ENCODE data around the gene PLD1.
"Not testable (repeated sequence)": the region's sequence is repeated elsewhere in the genome, so short reads cannot be mapped to it uniquely, and the experiment has no call there.

The PLD1 gene

GRCh38 chr3:171809861-171810628, at the start of gene PLD1:
Gene PLD1 (minus strand): TSS chr3:171810483. CDS start chr3:171738051, 72,432 bp downstream.
- DNase-seq: peak; percentile 53

- not testable (repeated sequence) for DNase-seq
These were observed 48.5 kb upstream of the PLD1 start for GRCh38 chr3:171858770-171859169.

DNA sequence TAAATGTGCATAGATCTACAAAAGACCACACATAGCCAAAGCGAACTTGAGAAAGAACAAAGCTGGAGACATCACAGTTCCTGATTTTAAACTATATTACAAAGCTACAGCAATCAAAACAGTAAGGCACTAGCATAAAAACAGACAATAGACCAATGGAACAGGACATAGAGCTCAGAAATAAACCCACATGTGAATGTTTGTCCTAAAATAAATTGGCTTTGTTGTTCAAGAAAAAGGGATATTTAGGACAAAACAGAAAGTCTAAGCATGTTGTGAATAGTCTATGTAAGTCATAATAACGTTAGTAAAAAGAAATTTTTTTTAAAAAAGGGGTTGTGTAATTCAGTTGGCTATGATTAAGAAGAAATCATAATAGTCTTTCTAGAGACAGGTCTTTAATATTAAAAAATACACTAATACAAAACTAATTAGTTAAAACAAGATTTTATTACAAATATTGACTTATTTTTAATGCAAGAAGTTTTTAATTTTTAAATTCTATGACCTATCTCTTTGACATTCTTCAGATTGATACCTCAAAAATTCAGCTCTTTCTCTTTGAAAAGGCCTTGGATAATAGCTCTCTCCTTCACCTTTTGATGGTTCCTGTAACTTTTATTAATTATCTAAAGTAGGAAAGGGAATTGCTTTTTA, 44.5 kb upstream of the PLD1 start:
- no peak for DNase-seq

- DNase-seq: no peak
These were observed 41.4 kb upstream of the PLD1 start for GRCh38 chr3:171851660-171852058.

- DNase-seq: no peak
These were observed 40.8 kb upstream of the PLD1 start for GRCh38 chr3:171850960-171851659.

DNA sequence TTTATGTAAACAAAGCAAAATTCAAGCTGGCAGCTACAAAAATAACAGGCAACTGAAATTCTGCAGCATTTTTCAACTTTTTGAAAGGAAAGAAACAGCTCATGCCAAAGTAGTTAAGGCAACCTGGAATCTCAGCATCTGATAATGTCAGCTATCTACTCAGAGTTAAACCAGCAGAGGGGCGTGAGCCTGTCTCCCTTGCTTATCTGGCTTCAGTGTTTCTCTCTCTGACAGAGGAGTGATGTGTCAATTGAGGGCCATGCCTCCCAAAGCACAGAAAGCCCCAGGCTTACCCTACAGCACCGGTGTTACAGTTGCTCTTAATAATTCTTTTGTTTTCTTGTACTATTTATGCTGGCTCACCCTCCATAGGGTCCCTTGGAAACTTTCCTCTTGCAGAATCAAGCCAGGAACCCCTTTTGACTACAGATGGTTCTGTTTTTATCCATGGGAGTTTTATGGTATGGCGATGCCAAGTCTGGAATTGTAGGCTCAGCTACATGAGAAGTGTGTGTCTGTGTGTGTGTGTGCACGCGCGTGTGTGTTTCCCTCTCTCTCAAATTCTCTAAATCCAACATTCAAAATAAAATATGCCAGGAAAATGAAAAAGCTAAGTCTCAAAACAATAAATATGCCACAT, 40.2 kb upstream of the PLD1 start:
- no peak for DNase-seq

- no peak for DNase-seq
These were observed 39.5 kb upstream of the PLD1 start for GRCh38 chr3:171849617-171850319.

GRCh38 chr3:171847595-171848259, 37.4 kb upstream of the PLD1 start:
- DNase-seq: no peak

GRCh38 chr3:171847133-171847532, 36.9 kb upstream of the PLD1 start:
- no peak for DNase-seq

- DNase-seq: no peak
These were observed 36.3 kb upstream of the PLD1 start for GRCh38 chr3:171846597-171846996.

DNA sequence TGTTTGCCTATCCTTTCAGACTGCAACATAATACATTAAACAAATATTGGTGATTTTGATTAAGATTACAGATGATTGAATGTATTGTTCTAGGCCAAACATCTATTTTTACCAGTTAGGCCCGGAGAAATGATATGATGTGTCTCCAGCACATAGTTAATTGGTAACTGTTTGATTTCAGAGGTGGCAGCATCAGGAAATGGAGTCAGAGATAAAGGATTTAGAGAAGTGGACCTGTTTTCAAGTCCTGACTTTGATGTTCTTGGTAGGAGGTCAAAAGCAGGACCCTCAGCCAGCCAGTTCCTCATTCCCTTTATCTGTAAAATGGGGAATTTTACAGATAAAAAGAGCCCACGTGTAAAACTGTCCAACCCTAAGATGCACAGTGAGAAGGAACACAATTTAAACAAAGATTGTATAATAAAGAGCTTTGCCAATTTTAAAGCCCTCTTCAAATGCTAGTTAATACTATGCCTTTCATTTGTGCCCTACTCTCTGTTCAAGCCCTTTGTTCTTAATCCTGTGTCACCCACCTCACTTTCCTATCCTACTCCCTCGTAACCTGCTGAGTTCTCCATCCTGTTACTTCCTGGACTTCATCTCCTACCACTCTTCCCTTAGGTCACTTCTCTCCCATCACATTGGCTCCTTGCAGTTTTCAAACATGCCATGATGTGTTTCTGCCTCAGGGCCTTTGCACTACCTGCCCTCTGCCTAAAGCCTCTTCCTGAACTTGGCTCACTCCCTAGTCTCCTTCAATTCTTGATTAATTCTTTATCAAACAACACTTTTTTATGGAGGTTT, 35.4 kb upstream of the PLD1 start:
- no peak for DNase-seq

DNA sequence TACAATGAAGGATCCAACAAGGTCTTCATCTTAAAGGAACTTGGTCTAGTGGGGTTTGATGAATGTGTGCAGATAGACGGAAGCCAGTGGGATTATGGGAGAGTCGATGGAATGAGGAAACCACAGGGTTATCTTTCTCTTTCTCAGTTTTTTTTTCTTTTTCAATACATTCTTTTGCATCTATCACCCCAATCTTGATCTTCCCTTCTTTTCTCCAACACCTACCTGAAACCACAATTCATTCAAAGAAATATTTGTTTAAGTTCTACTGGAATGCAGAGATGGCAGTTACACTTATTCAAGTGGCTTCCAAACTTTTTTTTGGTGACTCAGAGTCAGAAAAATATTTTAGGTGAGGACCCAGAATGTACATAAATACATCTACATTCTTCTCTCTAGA, 34.6 kb upstream of the PLD1 start:
- no peak for DNase-seq

- DNase-seq: no peak
These were observed 32.7 kb upstream of the PLD1 start, which contains the start of gene TMEM212 for GRCh38 chr3:171842864-171843518. Gene TMEM212 (plus strand): TSS chr3:171843349. CDS start chr3:171843384, 35 bp downstream.

DNA sequence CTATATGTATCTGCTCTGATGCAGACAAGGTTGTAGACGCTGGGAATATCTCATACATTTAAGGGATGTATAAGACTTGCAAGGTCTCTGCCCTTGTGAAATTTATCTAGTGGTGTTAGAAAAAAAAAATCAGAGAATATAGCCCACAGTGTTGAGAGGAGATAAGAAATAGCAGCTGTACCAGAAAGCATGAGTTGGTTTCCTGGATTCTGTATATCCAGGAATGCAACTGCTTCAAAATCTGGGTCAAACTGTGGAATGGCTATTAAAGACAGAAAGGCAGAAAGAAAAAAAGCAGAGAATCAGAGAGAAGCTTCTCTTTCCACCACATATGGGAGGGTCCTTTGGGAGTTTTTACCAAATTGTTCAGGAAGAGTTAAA, 31.3 kb upstream of the PLD1 start:
- no peak for DNase-seq

DNA sequence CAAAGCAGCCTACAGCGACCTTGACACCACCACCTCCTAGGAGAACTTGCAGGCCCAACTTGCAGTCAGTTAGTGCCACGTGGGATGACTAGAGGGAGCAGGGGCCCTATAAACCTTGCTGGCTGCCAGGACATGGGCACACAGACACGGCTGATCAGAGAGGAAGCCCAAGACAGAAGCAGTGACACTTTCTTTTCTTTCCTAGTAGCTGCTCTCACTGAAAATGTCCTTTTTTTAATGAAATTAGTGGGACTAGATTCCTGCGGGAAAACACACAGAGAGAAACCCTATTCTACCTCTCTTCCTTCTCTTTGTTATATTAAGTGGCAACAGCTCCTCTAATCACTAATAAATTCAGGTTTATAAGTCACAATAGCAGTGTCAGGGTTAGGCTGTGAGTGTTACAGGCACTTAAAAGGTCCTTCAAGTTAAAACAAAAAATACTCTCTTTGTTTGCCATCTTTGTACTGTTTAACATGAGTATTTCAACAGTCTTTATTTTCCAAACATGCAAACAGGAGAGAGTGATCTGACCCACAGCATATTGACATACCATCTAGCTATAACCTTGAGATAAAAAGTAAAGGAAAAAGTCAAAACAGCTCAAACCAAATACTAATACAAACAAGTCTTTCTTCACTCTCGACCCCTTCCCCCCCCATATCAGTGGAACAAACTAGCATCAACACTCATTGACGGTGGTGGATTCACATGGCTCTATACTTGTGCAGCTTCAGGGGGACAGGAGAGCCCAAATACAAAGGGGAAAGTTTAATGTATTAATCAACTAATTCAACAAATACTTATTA, 30.7 kb upstream of the PLD1 start:
- DNase-seq: no peak

GRCh38 chr3:171840445-171840810, 30.1 kb upstream of the PLD1 start:
- DNase-seq: no peak

- DNase-seq: no peak
These were observed 29.0 kb upstream of the PLD1 start for GRCh38 chr3:171839270-171839669.

DNA sequence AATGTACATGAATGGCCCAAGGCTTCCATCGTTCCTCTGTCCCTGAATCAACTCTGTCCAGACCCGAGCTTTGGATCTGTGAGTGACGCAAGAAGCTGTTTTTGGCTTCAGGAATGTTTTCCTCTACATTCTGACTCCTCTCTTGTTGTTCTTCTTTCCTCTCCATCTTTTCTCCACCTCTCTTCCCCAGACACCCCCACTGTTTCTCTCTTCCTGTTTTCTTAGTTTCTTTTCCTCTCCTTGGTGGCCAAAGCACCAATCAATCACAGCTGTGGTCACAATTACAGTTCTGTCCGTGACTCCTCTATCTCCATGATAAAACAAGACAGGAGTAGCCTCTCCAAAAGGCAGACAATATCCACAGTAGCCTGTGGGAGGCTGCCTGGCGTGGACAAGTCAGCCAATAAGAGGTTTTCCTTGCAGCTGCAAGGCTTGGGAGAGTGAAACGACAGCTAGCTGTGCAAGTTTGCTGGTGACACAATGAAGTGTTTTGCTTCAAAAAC, 28.0 kb upstream of the PLD1 start:
- no peak for DNase-seq

DNA sequence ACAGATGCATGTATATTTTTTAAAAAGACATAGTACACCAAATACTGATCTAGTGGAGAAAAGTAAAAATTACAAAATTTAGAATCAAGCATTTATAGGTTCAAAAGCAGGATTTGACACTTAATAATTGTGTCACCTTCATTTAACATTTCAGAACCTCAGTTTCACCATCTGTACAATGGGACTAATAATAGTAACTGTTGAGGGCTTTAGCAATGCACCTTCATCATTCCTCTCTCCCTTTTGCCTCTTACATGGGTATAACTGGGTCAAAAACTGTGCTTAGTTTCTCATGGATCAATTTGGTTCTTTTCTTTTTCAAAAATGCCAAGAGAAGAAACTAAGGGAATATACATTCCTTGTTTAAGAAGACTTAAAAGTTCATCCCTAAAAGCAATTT, 27.4 kb upstream of the PLD1 start:
- no peak for DNase-seq

- DNase-seq: no peak
These were observed 26.6 kb upstream of the PLD1 start for GRCh38 chr3:171836855-171837254.

Data from NCI-H2029 treated with DMSO at 0.1 percent for 48 hours (cell line).